HL-60 (cell line): ENCODE measurements around the gene SP7.

Experiments used
- DNase-seq, 2 experiments: peaks; one replicate each; pipeline ENCODE4 v3.0.0-alpha.2; 2010 to 2020; ENCODE audit warnings: low read depth in 1 of 2, low spot score in 1 of 2
- H3K27ac ChIP-seq: fragments of 250-450 bp; sonication (Bioruptor Pico); replicated peaks from 2 replicates; pipeline ENCODE4 v1.5.1; 2020; ENCODE audit warnings: mild to moderate bottlenecking, moderate library complexity
- H3K27me3 ChIP-seq: fragments of 250-450 bp; sonication (Bioruptor Pico); 2 replicates; pipeline ENCODE4 v1.5.1; 2021; ENCODE audit warnings: mild to moderate bottlenecking, moderate library complexity; ENCODE audit not compliant: insufficient read depth, poor library complexity, severe bottlenecking
- H3K4me3 ChIP-seq: replicated peaks from 2 replicates; pipeline ENCODE4 v1.5.1; 2011; ENCODE audit warnings: mild to moderate bottlenecking, control low read depth, low read length; ENCODE audit not compliant: insufficient read depth
- GABPA ChIP-seq: IDR thresholded peaks from 2 replicates; pipeline ENCODE4 v1.6.1; 2012; ENCODE audit warnings: low read depth
- POLR2AphosphoS5 ChIP-seq: IDR thresholded peaks from 2 replicates; pipeline ENCODE4 v1.6.1; 2012; ENCODE audit warnings: low read depth
- REST ChIP-seq: IDR thresholded peaks from 2 replicates; pipeline ENCODE4 v1.6.1; 2012; ENCODE audit warnings: low read depth; ENCODE audit not compliant: insufficient replicate concordance
- SPI1 ChIP-seq: IDR thresholded peaks from 2 replicates; pipeline ENCODE4 v1.6.1; 2012; ENCODE audit warnings: low read depth, mild to moderate bottlenecking, borderline replicate concordance
- TF ChIP-seq, protein P1 (sequence below): IDR thresholded peaks from one replicate; pipeline ENCODE4 v1.5.1; 2011; ENCODE audit warnings: low read length, control low read depth, inconsistent platforms; ENCODE audit not compliant: insufficient read depth

Gene SP7

GRCh38 chr12:53295070-53295890, 40.9 kb downstream of the SP7 start, which contains the start of gene PFDN5:
Gene PFDN5 (plus strand): TSS chr12:53295542. CDS start chr12:53295568, 26 bp downstream.
- peak; percentile 89 to 93 for DNase-seq
- Histone ChIP-seq H3K27me3 (no peaks in the 10 kb centered on the region), H3K27ac (peak within 1 kb of the TSS; percentile 95), H3K4me3 (peak within 1 kb of the TSS; percentile 66)
- TF ChIP-seq, protein P1, sequence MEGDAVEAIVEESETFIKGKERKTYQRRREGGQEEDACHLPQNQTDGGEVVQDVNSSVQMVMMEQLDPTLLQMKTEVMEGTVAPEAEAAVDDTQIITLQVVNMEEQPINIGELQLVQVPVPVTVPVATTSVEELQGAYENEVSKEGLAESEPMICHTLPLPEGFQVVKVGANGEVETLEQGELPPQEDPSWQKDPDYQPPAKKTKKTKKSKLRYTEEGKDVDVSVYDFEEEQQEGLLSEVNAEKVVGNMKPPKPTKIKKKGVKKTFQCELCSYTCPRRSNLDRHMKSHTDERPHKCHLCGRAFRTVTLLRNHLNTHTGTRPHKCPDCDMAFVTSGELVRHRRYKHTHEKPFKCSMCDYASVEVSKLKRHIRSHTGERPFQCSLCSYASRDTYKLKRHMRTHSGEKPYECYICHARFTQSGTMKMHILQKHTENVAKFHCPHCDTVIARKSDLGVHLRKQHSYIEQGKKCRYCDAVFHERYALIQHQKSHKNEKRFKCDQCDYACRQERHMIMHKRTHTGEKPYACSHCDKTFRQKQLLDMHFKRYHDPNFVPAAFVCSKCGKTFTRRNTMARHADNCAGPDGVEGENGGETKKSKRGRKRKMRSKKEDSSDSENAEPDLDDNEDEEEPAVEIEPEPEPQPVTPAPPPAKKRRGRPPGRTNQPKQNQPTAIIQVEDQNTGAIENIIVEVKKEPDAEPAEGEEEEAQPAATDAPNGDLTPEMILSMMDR: no peak
- TF ChIP-seq GABPA (peak; percentile 62), REST (peak; percentile 69), POLR2AphosphoS5 (peak; percentile 87; the same call in 1 of the 2 replicates), SPI1 (peak; percentile 92)

DNA sequence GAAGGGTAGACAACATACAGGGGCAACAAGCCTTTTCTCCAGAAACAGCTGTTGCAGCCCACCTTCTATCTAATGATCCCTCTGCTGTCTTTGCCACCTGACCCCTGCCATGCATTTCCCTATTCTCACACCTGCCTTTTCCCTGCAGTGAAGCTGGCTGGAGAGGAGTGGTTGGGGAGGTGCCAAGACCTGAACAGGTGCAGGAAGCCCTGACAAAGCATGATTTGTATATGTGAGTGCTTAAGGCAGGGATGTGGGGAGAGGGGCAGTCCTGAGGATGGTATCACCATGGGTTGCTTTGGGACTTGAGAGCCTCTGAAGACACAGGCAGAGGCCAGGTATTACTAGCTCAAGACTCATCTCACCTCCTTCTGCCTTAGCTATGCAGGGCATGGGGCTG, 43.7 kb downstream of the SP7 start:
- DNase-seq: no peak
- Histone ChIP-seq H3K4me3 (no peak overlapping the region), H3K27ac (no peak overlapping the region), H3K27me3 (no peaks in the 10 kb centered on the region)
- no peak for TF ChIP-seq POLR2AphosphoS5
- TF ChIP-seq GABPA: no peak
- TF ChIP-seq, protein P1: no peak

GRCh38 chr12:53290661-53291060, 45.5 kb downstream of the SP7 start:
- TF ChIP-seq, protein P1: no peak
- TF ChIP-seq REST (no peak), GABPA (no peak), POLR2AphosphoS5 (no peak), SPI1 (no peak)
- H3K27me3 ChIP-seq: no peaks in the 10 kb centered on the region
- H3K4me3 ChIP-seq: no peak overlapping the region
- H3K27ac ChIP-seq: no peak overlapping the region
- no peak for DNase-seq

DNA sequence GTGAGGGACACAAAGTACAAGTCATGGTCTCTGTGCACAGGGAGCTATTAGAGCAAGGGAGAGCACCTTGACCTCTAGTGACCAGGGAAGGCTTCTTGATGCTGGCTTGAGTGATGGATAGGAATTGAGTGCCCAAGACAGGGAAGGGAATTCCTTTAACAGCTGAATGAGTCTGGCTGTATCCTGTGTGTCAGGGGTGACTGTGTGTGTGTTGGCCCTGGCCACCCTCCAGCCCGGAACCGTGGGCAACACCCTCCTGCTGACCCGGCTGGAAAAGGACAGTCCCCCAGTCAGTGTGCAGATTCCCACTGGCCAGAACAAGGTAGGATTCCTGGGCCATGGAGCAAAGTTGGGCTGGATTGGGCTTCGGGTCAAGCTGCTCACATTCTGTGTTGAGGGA, 46.3 kb downstream of the SP7 start:
- no peak overlapping the region for H3K27ac ChIP-seq
- no peak for DNase-seq
- H3K4me3 ChIP-seq: no peak overlapping the region
- TF ChIP-seq SPI1 (no peak), POLR2AphosphoS5 (no peak), REST (no peak), GABPA (no peak)
- TF ChIP-seq, protein P1: no peak
- H3K27me3 ChIP-seq: no peaks in the 10 kb centered on the region
